Mammary epithelial cell (primary cell): ENCODE data around the gene POLR1D.

Source experiments
- EZH2 ChIP-seq: IDR thresholded peaks from 2 replicates; pipeline ENCODE4 v1.6.1; 2012; ENCODE audit warnings: low read length, inconsistent platforms, borderline replicate concordance
- TF ChIP-seq, protein P1 (sequence below), 2 donors: IDR thresholded peaks in 1 of 2; conservative IDR thresholded peaks in 1 of 2; 2 replicates each; pipeline ENCODE4 v1.5.1; 2011 to 2012; ENCODE audit warnings: inconsistent platforms in 2 of 2, low read length in 2 of 2, mild to moderate bottlenecking in 2 of 2, control low read depth in 1 of 2, low read depth in 1 of 2; ENCODE audit not compliant: insufficient read depth in 1 of 2; ENCODE audit errors: extremely low read depth in 1 of 2

- TF ChIP-seq, protein P1, sequence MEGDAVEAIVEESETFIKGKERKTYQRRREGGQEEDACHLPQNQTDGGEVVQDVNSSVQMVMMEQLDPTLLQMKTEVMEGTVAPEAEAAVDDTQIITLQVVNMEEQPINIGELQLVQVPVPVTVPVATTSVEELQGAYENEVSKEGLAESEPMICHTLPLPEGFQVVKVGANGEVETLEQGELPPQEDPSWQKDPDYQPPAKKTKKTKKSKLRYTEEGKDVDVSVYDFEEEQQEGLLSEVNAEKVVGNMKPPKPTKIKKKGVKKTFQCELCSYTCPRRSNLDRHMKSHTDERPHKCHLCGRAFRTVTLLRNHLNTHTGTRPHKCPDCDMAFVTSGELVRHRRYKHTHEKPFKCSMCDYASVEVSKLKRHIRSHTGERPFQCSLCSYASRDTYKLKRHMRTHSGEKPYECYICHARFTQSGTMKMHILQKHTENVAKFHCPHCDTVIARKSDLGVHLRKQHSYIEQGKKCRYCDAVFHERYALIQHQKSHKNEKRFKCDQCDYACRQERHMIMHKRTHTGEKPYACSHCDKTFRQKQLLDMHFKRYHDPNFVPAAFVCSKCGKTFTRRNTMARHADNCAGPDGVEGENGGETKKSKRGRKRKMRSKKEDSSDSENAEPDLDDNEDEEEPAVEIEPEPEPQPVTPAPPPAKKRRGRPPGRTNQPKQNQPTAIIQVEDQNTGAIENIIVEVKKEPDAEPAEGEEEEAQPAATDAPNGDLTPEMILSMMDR (conservative IDR thresholded peaks at IDR 0.05 in 1 of 2, IDR thresholded peaks at IDR 0.05 in 1 of 2; ENCODE audit: extremely low read depth in 1 of 2, insufficient read depth in 1 of 2, low read depth in 1 of 2, low read length in 2 of 2), result no peak
- no peak for TF ChIP-seq EZH2
Measured at GRCh38 chr13:27659145-27659865, 37.6 kb downstream of the POLR1D start.
